ENCODE measurements around the gene SMG7.
"Not testable (repeated sequence)": the region's sequence is repeated elsewhere in the genome, so short reads cannot be mapped to it uniquely, and the experiment has no call there.

Gene SMG7, protein sequence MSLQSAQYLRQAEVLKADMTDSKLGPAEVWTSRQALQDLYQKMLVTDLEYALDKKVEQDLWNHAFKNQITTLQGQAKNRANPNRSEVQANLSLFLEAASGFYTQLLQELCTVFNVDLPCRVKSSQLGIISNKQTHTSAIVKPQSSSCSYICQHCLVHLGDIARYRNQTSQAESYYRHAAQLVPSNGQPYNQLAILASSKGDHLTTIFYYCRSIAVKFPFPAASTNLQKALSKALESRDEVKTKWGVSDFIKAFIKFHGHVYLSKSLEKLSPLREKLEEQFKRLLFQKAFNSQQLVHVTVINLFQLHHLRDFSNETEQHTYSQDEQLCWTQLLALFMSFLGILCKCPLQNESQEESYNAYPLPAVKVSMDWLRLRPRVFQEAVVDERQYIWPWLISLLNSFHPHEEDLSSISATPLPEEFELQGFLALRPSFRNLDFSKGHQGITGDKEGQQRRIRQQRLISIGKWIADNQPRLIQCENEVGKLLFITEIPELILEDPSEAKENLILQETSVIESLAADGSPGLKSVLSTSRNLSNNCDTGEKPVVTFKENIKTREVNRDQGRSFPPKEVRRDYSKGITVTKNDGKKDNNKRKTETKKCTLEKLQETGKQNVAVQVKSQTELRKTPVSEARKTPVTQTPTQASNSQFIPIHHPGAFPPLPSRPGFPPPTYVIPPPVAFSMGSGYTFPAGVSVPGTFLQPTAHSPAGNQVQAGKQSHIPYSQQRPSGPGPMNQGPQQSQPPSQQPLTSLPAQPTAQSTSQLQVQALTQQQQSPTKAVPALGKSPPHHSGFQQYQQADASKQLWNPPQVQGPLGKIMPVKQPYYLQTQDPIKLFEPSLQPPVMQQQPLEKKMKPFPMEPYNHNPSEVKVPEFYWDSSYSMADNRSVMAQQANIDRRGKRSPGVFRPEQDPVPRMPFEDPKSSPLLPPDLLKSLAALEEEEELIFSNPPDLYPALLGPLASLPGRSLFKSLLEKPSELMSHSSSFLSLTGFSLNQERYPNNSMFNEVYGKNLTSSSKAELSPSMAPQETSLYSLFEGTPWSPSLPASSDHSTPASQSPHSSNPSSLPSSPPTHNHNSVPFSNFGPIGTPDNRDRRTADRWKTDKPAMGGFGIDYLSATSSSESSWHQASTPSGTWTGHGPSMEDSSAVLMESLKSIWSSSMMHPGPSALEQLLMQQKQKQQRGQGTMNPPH

DNA sequence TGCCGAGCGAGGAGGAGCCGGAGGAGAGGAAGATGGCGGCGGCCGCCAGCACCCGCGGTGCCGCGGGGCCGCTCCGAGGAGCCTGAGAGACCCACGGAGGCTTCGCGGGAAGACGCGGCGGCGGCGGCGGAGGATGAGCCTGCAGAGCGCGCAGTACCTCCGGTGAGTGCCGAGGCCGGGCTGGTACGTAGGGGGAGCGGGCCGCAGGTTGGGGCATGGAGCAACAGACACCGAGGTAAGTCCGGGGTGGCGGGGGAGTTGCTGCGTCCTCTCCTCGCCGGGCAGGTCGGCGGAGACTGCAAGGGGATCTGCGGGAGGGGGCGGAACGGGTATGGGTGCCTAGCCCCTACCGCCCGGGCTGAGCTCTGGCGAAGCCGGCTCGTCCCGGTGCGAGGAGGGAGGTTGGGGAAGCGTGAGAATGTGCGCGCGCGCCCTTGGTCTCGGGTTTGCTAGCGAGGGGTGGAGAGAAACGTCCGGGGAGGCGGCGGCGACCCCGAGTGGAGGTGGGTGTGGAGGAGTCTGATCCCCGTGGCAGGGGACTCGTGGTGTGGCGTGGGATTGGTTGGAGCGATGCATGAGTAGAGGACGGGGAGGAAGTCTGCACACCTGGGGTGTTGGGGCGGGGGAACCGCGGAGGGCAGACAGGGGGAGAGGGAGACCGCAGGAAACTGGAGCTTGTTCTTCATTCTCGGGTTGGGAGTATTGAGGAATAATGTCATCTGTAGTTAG lies at the start of gene SMG7:
Gene SMG7, plus strand, starts transcription at position 12 of the 729 bp plus-strand sequence. Its CDS starts 122 bp downstream, at position 134.
- DNase-seq = peak; percentile 61

DNA sequence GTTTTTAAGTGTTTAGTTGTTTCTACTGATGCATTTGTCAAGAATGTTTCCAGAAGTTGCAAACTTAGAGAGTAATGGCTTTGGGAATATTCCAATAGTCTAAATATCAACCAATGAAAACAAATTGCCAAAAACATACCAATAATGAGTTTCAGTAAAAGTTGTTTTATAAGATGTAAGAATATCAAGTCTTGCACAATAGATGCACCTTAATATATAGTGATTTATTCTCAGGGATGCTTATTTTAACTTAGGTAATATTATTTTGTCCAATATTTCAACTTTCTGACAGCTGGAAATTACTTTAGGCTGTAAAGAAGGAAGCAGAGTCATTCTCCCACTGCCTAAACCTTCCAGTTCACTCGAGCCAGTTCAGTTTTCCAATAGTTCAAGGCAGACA lies 48.8 kb upstream of the SMG7 start:
- DNase-seq = no peak

DNA sequence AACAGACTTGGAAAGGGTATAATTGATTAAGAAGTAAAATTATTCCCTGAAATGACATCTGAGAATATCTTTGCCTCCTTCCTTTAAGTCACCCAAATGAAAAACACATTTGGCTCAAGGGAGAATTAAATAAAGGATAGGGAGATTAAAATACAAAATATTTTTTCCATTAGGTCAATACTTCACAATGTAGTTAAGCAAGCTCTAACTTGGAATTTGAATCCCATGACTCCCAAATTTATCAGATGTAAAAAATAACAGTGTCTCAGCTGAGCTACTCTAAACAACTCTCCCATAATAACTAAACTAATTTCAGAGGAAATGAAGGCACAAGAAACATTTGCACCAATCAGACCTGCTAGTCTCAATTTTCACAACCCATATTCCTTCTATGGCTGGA lies 47.6 kb upstream of the SMG7 start:
- DNase-seq = no peak

DNA sequence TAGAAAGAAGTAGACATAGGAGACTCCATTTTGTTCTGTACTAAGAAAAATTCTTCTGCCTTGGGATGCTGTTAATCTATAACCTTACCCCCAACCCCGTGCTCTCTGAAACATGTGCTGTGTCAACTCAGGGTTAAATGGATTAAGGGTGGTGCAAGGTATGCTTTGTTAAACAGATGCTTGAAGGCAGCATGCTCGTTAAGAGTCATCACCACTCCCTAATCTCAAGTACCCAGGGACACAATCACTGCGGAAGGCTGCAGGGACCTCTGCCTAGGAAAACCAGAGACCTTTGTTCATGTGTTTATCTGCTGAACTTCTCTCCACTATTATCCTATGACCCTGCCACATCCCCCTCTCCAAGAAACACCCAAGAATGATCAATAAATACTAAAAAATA lies 44.7 kb upstream of the SMG7 start:
- DNase-seq = not testable (repeated sequence)

DNA sequence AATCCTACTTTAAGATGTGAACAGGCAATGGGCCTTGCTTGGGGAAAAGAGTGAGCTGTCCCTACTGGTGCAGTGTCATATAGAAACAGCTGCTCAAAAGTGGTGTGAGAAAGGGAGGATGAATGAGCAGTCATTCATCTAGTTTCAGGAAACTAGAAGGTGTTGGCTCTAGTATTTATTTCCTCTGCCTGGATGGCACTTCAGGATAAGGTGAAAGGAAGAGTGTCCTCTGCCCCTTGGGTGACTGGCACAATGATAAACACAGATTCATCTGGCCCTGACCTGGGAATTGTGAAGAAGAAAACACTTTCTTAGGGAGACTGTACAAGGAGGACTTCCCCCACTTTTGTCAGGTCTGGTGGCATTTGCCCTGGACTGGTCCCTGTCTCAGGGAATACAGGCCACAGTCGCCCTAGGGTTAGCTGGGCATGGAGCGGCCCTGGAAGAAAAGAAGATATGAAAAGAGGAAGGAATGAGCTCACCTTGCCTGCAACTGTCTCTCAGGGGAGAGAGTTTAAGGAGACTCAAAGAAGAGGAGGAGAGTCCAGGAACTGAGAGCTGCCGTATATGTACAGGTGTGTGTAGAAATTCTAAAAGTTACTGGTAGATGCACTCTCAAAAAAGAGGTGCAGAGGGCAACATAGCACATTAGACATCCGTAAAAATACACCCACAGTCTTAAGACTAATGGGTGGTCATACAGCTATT lies 40.3 kb upstream of the SMG7 start:
- no peak for DNase-seq

DNA sequence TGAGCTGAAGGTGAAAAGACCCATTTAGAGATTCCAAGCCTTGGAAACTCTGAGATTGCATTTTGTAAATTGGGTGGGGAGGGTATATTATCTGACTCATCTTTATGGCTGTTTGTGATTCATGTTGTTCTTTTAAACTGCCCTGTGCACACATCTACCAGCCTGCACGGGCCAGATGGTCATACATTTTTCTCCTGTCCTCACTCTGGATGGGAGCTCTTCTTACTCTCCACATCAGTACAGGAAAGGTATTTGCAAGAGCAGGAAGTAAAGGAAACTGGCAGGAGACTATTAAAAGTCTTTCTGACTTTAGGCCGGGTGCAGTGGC lies 39.8 kb upstream of the SMG7 start:
- DNase-seq = no peak

DNA sequence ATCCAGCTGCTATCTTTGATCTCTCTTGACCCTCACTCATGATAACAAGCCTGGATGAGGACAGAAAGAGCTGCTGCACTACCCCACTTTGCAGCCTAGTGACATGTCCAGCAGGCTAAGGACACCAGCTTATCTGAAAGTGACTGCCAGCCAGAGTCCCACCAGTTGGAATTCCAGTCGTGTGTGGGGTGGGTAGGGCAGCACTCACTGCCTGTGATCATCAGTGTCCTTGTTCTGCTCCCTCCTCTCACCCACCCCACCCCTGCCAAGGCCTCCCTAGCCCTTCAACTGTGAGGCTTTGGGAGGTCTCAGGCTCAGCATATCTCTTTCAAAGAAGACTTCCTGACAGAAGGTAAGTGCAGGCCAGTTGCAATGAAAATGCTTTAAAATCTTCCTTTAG lies 38.6 kb upstream of the SMG7 start:
- DNase-seq = no peak

DNA sequence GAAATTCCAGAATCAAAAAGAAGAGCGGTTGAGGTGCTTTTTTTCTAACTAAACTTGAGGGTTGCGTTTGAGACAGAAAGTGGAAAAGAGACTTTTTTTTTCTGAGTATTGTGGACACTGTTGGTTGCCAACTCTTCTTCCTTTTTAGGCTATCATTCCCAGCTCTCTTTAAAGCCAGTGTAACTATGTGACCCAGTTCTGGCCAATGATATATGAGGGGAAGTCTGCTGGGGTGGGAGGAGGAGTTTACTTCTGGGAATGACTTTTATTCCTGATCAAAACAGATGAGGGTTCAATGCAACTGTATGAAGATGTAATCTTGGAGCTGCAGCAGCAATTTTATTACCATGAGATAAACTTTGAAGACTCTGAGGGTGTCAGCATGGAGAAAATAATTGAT lies 36.8 kb upstream of the SMG7 start:
- DNase-seq = no peak

DNA sequence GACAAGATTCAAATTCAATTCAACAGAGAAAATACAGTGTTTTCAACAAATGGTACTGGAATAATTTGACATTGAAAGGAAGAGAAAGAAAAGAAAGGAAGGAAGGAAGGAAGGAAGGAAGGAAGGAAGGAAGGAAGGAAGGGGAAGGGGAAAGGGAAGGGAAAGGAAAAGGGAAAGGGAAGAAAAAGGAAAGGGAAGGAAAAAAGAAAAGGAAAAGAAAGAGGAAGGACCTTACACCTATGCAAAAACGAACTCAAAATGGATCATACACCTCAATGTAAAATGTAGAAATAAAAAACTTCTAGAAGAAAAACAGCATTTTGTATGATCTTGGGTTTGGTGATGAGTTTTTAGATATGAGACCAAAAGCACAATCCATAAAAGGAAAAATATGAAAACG lies 34.2 kb upstream of the SMG7 start:
- no peak for DNase-seq

DNA sequence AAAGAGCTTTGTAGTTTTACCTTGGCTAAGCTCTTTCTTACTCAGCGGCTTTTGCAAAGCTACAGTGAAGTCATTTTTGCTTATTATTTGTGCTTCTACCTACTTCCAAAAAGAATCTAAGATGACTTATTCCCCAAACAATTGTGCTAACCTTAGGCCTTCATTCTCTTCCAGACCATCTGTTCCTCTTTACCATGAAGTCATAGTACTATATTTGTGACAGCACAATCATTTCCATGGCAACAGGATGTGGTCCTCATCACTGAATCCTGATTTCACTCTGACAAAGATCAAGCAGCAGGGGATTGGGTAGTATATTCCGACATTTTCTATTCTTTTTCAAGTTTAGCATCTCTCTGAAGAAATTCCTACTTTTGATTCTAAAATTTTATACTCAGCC lies 29.3 kb upstream of the SMG7 start:
- no peak for DNase-seq

DNA sequence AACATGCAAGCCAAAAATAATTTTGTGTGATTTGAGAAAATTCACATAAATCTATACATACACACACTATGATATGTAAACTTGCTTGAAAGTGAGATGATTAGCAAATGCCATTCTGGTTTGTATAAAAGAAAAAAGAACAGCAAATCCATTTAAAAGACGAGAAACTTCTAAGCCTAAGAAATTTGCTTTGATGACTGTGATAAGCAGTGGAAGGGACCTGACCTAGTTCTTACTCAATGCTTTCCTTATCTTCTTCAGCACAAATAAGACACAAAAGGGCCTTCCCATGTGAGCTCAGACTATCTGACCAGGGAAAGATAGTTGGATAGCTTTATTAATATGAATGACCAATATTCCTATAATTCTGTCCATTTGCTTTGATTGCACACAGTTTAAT lies 28.8 kb upstream of the SMG7 start:
- DNase-seq = no peak

DNA sequence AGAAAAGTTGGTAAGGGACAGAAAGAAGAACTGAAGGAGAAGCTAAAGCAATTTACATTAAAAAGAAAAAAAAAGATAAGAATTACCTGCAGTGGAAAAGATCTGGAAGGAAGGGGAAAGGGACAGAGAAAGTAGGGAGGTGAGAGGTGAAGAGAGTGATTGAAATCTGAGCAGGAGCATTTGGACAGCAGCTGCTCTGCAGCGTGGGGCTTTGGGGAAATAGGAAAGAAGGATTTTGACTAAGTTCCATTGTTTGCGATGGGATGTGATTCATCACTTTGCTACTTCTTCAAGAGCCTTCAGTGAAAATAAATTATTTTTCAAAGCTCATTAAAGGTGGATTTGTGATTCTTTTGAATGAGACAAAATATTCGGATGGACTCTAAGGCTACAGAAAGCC lies 28.1 kb upstream of the SMG7 start:
- no peak for DNase-seq

DNA sequence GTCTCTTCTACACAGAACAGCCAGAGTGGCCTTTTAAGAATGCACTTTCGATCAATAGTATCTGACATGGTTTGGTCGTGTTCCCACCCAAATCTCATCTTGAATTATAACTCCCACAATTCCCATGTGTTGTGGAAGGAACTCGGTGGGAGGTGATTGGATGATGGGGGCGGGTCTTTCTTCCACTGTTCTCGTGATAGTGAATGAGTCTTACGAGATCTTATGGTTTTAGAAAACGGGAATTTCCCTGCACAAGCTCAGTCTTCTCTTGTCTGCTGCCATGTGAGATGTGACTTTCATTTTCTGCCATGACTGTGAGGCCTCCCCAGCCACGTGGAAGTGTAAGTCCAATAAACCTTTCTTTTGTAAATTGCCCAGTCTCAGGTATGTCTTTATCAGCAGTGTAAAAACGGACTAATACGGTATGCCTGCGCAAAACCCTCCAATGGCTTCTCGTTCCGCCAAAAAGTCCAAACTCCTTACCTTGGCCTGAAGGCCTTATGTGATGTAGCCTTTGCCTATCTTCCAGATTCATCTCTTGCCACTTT lies 23.0 kb upstream of the SMG7 start:
- peak; percentile 11 for DNase-seq

DNA sequence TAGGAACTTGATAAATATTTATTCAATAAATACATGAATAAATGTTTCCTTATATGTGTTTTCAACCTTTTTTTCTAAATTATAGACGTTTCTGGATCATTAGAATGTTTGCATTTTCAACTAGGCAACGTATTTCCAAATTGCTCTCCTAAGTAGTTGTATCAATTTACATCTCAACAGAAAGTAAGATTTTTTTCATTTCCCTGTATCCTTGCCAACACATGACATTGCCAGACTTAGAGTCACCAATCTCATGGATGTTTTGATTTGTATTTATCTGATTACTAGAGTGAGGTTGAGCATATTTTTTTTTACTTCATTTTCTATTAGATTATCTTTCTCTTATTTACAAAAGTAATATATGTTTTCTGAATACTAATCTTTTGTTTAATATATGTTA lies 22.2 kb upstream of the SMG7 start:
- DNase-seq = no peak

DNA sequence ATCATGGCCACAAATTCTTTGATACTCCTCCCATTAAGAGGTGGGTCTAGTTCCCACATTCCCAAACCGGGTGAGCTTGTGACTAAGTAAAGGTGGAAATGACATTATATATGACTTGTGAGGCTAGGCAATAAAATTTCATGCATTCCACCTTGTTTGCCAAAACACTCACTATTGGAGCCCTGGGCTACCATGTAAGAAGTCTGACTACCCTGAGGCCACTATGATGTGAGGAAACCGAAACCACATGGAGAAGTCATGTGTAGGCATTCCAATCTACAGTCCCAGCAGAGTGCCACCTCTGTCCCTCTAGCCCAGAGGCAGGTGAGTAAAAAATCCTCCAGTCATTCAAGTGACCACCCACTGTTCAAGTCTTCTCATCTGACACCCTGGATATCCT lies 17.9 kb upstream of the SMG7 start:
- no peak for DNase-seq

DNA sequence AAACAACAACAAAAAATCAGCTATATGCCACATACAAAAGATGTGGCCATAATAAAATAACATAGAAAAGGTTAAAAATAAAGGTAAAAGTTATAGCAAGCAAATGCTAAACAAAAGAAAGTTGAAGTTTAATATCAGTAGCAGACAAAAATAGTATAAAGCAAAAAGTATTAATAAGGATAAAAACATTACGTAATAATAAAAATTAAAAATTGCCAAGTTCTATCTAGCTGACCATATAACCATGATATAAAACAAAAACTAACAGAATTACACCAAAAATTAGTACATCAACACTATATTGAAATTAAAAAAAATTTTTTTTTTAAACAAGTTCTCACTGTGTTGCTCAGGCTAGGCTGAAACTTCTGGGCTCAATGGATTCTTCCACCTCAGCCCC lies 15.5 kb upstream of the SMG7 start:
- no peak for DNase-seq

DNA sequence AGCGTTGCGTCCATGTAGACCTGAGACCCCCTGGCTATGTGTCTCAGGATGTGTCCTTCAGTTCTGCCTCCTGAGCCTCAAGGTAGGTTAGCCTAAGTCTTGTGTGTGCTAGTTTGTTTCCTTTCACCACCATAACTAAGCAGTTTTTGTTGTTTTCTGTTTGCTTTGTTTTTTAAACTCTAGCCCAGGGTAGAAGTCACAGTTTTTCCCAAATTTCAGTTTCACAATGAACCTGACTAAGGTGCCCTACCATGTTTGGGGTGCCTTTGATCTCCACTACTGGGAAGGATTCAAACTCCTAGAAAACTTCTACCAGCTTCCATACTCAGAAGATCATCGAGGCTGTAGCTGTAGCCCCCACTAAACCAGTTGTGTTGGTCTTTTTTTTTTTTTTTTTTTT lies 14.8 kb upstream of the SMG7 start:
- DNase-seq = no peak

DNA sequence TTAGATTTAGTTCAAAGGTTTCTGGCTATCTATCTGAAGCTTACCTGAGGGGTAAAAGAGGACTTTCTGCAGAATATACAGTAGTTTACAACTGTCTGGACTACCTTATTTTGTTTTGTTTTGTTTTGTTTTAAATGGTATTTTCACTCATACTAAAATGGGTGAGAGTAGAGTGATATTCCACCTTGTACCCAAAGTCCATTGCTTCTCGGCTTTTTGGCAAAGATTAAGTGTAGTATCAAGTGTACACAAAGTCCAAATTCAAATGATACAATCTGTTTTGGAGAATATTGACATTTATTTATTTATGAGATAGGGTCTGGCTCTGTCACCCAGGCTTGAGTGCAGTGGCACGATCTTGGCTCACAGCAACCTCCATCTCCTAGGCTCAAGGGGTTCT lies 11.7 kb upstream of the SMG7 start:
- DNase-seq = no peak

DNA sequence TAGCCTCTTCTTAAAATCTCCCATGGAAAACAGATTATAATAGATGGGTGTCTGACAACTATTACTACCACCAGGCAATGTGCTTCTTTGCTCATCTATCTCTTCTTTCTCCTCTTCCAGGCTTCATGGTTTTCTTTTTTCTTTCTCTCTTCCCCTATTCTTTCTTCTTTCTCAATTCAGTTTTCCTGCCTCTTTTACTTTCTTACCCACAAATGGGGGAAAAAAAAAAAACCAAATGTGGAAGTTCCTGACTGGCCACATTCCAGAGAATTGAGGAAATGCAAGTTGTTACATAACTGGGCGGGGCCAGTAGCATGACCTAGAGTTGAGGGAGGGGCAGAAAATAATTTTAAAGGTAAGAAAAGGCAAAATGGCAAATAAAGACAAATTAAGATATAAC lies 10.9 kb upstream of the SMG7 start:
- DNase-seq = peak; percentile 93

DNA sequence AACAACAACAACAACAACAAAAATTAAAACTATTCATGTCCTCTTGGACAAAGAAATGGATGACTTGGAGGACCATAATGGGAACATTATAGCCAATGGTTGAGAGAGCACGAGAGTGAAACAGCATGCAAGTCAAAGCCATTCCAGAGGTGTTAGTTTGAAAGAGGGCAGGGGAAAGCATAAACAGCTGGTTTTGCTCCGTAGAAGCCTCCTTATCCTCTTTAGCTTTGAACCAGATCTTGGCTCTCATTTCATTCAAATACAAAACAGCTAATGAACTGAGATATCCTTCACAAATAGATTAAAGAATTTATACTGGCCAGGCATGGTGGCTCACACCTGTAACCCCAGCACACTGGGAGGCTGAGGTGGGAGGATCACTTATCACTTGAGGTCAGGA lies 8.7 kb upstream of the SMG7 start:
- no peak for DNase-seq

DNA sequence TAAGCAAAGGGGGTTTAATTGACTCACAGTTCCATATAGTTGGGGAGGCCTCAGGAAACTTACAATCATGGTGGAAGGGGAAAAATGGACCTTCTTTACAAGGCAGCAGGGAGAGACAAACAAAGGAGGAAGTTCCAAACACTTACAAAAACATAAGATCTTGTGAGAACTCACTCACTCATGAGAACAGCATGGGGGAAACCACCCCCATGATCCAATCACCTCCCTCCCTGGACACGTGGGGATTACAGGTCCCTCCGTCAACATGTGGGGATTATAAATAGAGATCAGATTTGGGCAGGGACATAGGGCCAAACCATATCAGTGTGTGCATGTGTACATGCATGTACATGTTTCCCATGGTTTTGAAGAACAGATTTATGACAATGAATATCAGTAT lies 5.5 kb upstream of the SMG7 start:
- peak; percentile 81 for DNase-seq

DNA sequence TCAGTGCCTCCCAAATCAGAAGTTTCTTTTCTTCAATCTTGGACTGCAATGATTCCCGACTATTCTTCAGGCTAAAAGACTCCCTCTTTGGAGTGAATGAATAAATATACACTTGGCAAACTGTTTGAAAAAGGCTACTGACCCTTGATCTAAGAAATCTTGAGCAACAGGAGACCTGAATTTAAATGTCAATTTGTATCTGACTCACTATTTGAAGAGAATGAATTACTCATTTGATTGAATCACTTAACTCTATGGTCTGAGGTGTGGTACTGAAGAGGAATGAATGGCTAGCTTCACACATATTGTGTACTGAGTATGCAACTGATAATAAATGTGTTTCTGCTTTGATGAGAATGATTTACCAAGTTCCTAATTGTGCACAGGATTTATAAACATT lies 4.6 kb upstream of the SMG7 start:
- DNase-seq = peak; percentile 15

Measured in inflammatory macrophage treated with lipopolysaccharide for 4 hours (primary cell).